HEK293 (cell line): ENCODE data around the gene DCAF5.

Experiments used
- CTCF ChIA-PET: fragments of 350-600 bp; formaldehyde crosslinking; extraction: SDS; loops from one replicate; lab custom pipeline; 2021; ENCODE audit warnings: antibody characterized with exemption; lab: Yijun Ruan, JAX
- POLR2A ChIA-PET: fragments of 300-600 bp; formaldehyde crosslinking; extraction: SDS; loops from one replicate; lab custom pipeline; 2020; ENCODE audit warnings: antibody characterized with exemption, inconsistent platforms; lab: Yijun Ruan, JAX
- H3K27ac ChIP-seq: fragments of 200-500 bp; sonication (Bioruptor generic); 2 replicates; pipeline ENCODE4 v1.5.1; 2014; ENCODE audit warnings: low read depth, low read length, control low read depth, inconsistent platforms; ENCODE audit errors: extremely low read depth
- H3K36me3 ChIP-seq, 2 experiments: fragments of 200-500 bp in 1 of 2; sonication (Bioruptor generic) in 1 of 2; 1 replicate in 1 of 2; 2 replicates in 1 of 2; pipeline ENCODE4 v1.5.1; 2014 to 2017; ENCODE audit warnings: inconsistent platforms in 2 of 2, low read length in 2 of 2; ENCODE audit not compliant: control insufficient read depth in 2 of 2, insufficient read depth in 1 of 2
- H3K4me1 ChIP-seq: fragments of 200-500 bp; sonication (Bioruptor generic); 2 replicates; pipeline ENCODE4 v1.5.1; 2014; ENCODE audit warnings: mild to moderate bottlenecking, low read length, inconsistent platforms; ENCODE audit not compliant: control insufficient read depth, insufficient read depth
- H3K4me3 ChIP-seq: 2 replicates; pipeline ENCODE4 v1.5.1; 2011; ENCODE audit warnings: low read depth, mild to moderate bottlenecking, control low read depth, low read length, moderate library complexity
- H3K9me3 ChIP-seq: fragments of 200-500 bp; sonication (Bioruptor generic); 2 replicates; pipeline ENCODE4 v1.5.1; 2014; ENCODE audit warnings: low read depth, low read length, inconsistent platforms; ENCODE audit not compliant: control insufficient read depth, insufficient read depth
- CTCF ChIP-seq: fragments of 450-650 bp; formaldehyde crosslinking; IDR thresholded peaks from 2 replicates; pipeline ENCODE4 v1.5.1; 2016; ENCODE audit warnings: missing biosample characterization, missing genetic modification characterization
- FEZF1 ChIP-seq: fragments of 450-650 bp; formaldehyde crosslinking; IDR thresholded peaks from 2 replicates; pipeline ENCODE4 v1.5.1; 2016; ENCODE audit warnings: missing biosample characterization, missing genetic modification characterization
- MYNN ChIP-seq: fragments of 450-650 bp; formaldehyde crosslinking; IDR thresholded peaks from 2 replicates; pipeline ENCODE4 v1.5.1; 2016; ENCODE audit warnings: missing biosample characterization, missing genetic modification characterization, borderline replicate concordance
- SP2 ChIP-seq: fragments of 450-650 bp; formaldehyde crosslinking; IDR thresholded peaks from 2 replicates; pipeline ENCODE4 v1.5.1; 2016; ENCODE audit warnings: missing biosample characterization, missing genetic modification characterization
- SP3 ChIP-seq: fragments of 450-650 bp; formaldehyde crosslinking; IDR thresholded peaks from 2 replicates; pipeline ENCODE4 v1.5.1; 2016; ENCODE audit warnings: missing biosample characterization, missing genetic modification characterization
- YY2 ChIP-seq: fragments of 450-650 bp; formaldehyde crosslinking; IDR thresholded peaks from 2 replicates; pipeline ENCODE4 v1.5.1; 2016; ENCODE audit warnings: missing biosample characterization, missing genetic modification characterization
- ZBTB17 ChIP-seq: fragments of 450-650 bp; formaldehyde crosslinking; IDR thresholded peaks from 2 replicates; pipeline ENCODE4 v1.5.1; 2016; ENCODE audit warnings: missing biosample characterization, missing genetic modification characterization
- ZBTB48 ChIP-seq: fragments of 450-650 bp; formaldehyde crosslinking; IDR thresholded peaks from 2 replicates; pipeline ENCODE4 v1.5.1; 2016; ENCODE audit warnings: missing biosample characterization, missing genetic modification characterization
- ZBTB8A ChIP-seq: fragments of 450-650 bp; formaldehyde crosslinking; IDR thresholded peaks from 2 replicates; pipeline ENCODE4 v1.5.1; 2016; ENCODE audit warnings: missing biosample characterization, missing genetic modification characterization
- ZNF138 ChIP-seq: fragments of 450-650 bp; formaldehyde crosslinking; IDR thresholded peaks from 2 replicates; pipeline ENCODE4 v1.5.1; 2016; ENCODE audit warnings: missing biosample characterization, missing genetic modification characterization, borderline replicate concordance
- ZNF146 ChIP-seq: fragments of 450-650 bp; formaldehyde crosslinking; IDR thresholded peaks from 2 replicates; pipeline ENCODE4 v1.5.1; 2016; ENCODE audit warnings: missing biosample characterization, missing genetic modification characterization
- ZNF184 ChIP-seq: fragments of 450-650 bp; IDR thresholded peaks from 2 replicates; pipeline ENCODE4 v1.5.1; 2018; ENCODE audit warnings: missing biosample characterization, mild to moderate bottlenecking, missing genetic modification characterization
- ZNF2 ChIP-seq: fragments of 450-650 bp; formaldehyde crosslinking; IDR thresholded peaks from 2 replicates; pipeline ENCODE4 v1.5.1; 2016; ENCODE audit warnings: missing biosample characterization, missing genetic modification characterization
- ZNF23 ChIP-seq: fragments of 450-650 bp; formaldehyde crosslinking; IDR thresholded peaks from 2 replicates; pipeline ENCODE4 v1.5.1; 2016; ENCODE audit warnings: missing biosample characterization, missing genetic modification characterization, borderline replicate concordance
- ZNF239 ChIP-seq: fragments of 450-650 bp; formaldehyde crosslinking; IDR thresholded peaks from 2 replicates; pipeline ENCODE4 v1.5.1; 2016; ENCODE audit warnings: missing biosample characterization, missing genetic modification characterization
- ZNF324 ChIP-seq: fragments of 450-650 bp; formaldehyde crosslinking; IDR thresholded peaks from 2 replicates; pipeline ENCODE4 v1.5.1; 2016; ENCODE audit warnings: missing biosample characterization, missing genetic modification characterization
- ZNF350 ChIP-seq: fragments of 450-650 bp; formaldehyde crosslinking; IDR thresholded peaks from 2 replicates; pipeline ENCODE4 v1.5.0; 2017; ENCODE audit warnings: missing biosample characterization, mild to moderate bottlenecking, missing genetic modification characterization
- ZNF426 ChIP-seq: fragments of 450-650 bp; formaldehyde crosslinking; IDR thresholded peaks from 2 replicates; pipeline ENCODE4 v1.5.1; 2017; ENCODE audit warnings: missing biosample characterization, missing genetic modification characterization, mild to moderate bottlenecking, inconsistent platforms, moderate library complexity
- ZNF488 ChIP-seq: fragments of 450-650 bp; formaldehyde crosslinking; IDR thresholded peaks from 2 replicates; pipeline ENCODE4 v1.5.1; 2016; ENCODE audit warnings: missing biosample characterization, missing genetic modification characterization
- ZNF558 ChIP-seq: fragments of 450-650 bp; formaldehyde crosslinking; IDR thresholded peaks from 2 replicates; pipeline ENCODE4 v1.5.1; 2016; ENCODE audit warnings: missing biosample characterization, missing genetic modification characterization
- ZNF600 ChIP-seq: fragments of 450-650 bp; formaldehyde crosslinking; IDR thresholded peaks from 2 replicates; pipeline ENCODE4 v1.5.1; 2016; ENCODE audit warnings: missing biosample characterization, missing genetic modification characterization
- ZNF785 ChIP-seq: fragments of 450-650 bp; formaldehyde crosslinking; IDR thresholded peaks from 2 replicates; pipeline ENCODE4 v1.5.1; 2016; ENCODE audit warnings: missing biosample characterization, missing genetic modification characterization
- ZNF830 ChIP-seq: fragments of 450-650 bp; IDR thresholded peaks from 2 replicates; pipeline ENCODE4 v1.5.0; 2018; ENCODE audit warnings: missing biosample characterization, missing genetic modification characterization, low read depth, mild to moderate bottlenecking, moderate library complexity
- TF ChIP-seq, protein P1 (sequence below): sonication (generic); formaldehyde crosslinking; IDR thresholded peaks from 2 replicates; pipeline ENCODE4 v1.8.1; 2022; ENCODE audit warnings: mild to moderate bottlenecking, moderate library complexity, missing genetic modification reagents

The DCAF5 gene

GRCh38 chr14:69118305-69118704, 34.6 kb downstream of the DCAF5 start:
- no peak overlapping the region for H3K27ac ChIP-seq
- H3K4me1 ChIP-seq: peaks cover 6% of the 10 kb centered on the region; the same call in 1 of the 2 replicates
- ChIA-PET POLR2A (interaction anchor here (0.6 kb wide), 1 partner anchor 1484 kb away, joined by 3 read pairs; no protein-coding TSS in a partner anchor), CTCF (interaction anchor here (0.7 to 1.3 kb wide), 4 partner anchors 11 to 81 kb away, joined by 3 to 4 read pairs (median 4); no protein-coding TSS in a partner anchor)
- TF ChIP-seq ZNF324 (tag by site-specific recombination) (no peak), ZNF239 (tag by site-specific recombination) (no peak), SP3 (tag by site-specific recombination) (no peak), ZNF138 (tag by site-specific recombination) (no peak), FEZF1 (tag by site-specific recombination) (no peak), ZBTB17 (tag by site-specific recombination) (no peak), ZNF600 (no peak), SP2 (tag by site-specific recombination) (no peak), ZNF2 (tag by site-specific recombination) (no peak), ZNF558 (tag by site-specific recombination) (no peak), ZNF785 (tag by site-specific recombination) (no peak), ZNF350 (no peak), ZNF23 (tag by site-specific recombination) (no peak), ZNF830 (tag by site-specific recombination) (no peak), ZNF488 (tag by site-specific recombination) (no peak), ZNF146 (tag by site-specific recombination) (no peak), ZBTB8A (no peak), ZNF184 (tag by site-specific recombination) (no peak)
- H3K36me3 ChIP-seq: peaks cover 26 to 59% of the 10 kb centered on the region in 2 experiments
- no peaks in the 10 kb centered on the region for H3K9me3 ChIP-seq
- no peak overlapping the region for H3K4me3 ChIP-seq

- Histone ChIP-seq H3K27ac (no peak overlapping the region), H3K4me3 (no peak overlapping the region), H3K9me3 (no peaks in the 10 kb centered on the region), H3K36me3 (peaks cover 29 to 66% of the 10 kb centered on the region in 2 experiments), H3K4me1 (no peaks in the 10 kb centered on the region)
- CTCF ChIA-PET: interaction anchor here (1.1 to 1.6 kb wide), 2 partner anchors 8 to 12 kb away, joined by 3 to 12 read pairs; no protein-coding TSS in a partner anchor
- no peak for TF ChIP-seq CTCF (tag by site-specific recombination)
- TF ChIP-seq ZNF426: no peak
- no peak for TF ChIP-seq ZBTB48 (tag by site-specific recombination)
- TF ChIP-seq MYNN (tag by site-specific recombination): no peak
- TF ChIP-seq, protein P1, sequence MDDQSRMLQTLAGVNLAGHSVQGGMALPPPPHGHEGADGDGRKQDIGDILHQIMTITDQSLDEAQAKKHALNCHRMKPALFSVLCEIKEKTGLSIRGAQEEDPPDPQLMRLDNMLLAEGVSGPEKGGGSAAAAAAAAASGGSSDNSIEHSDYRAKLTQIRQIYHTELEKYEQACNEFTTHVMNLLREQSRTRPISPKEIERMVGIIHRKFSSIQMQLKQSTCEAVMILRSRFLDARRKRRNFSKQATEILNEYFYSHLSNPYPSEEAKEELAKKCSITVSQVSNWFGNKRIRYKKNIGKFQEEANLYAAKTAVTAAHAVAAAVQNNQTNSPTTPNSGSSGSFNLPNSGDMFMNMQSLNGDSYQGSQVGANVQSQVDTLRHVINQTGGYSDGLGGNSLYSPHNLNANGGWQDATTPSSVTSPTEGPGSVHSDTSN (CRISPR knock-in tag): no peak
- TF ChIP-seq YY2 (tag by site-specific recombination): no peak
- TF ChIP-seq, all 188 proteins: peak for 0
- POLR2A ChIA-PET: no interaction called here
Observed at GRCh38 chr14:69117020-69117767, 35.7 kb downstream of the DCAF5 start.
